ENCODE data around the gene UPF1. TPM values are rescaled to one million over a fixed set of nuclear protein-coding genes. Genes with fewer than 3 reads are reported as not detected.

The UPF1 gene
- total RNA-seq, 1 donor from 2014 or later = 57.8 TPM

- Histone ChIP-seq H3K9me3 (ENCODE audit: insufficient read depth, low read depth, low read length) (no peaks in the 10 kb centered on the region), H3K9ac (ENCODE audit: low read length) (no peak overlapping the region), H3K36me3 (ENCODE audit: insufficient read depth, low read length) (peaks cover 5% of the 10 kb centered on the region), H2AFZ (ENCODE audit: low read depth, low read length) (no peak overlapping the region), H3K4me1 (ENCODE audit: insufficient read depth, low read length) (no peaks in the 10 kb centered on the region), H3K27ac (ENCODE audit: low read depth, low read length) (no peak overlapping the region), H3K27me3 (ENCODE audit: insufficient read depth, low read length) (no peaks in the 10 kb centered on the region), H4K20me1 (ENCODE audit: insufficient read depth, low read length) (peaks cover 69% of the 10 kb centered on the region), H3K4me2 (ENCODE audit: low read length) (no peak overlapping the region), H3K4me3 (ENCODE audit: insufficient read depth, low read depth, low read length) (no peak overlapping the region), H3K79me2 (ENCODE audit: insufficient read depth, low read length) (peaks cover 4% of the 10 kb centered on the region)
- Mint-ChIP-seq H3K9me3 (ENCODE audit: unreplicated experiment) (no peaks in the 10 kb centered on the region), H3K4me3 (ENCODE audit: unreplicated experiment) (no peak overlapping the region), H3K36me3 (ENCODE audit: low read depth, unreplicated experiment) (peaks cover 7% of the 10 kb centered on the region), H3K27me3 (ENCODE audit: low read depth, unreplicated experiment) (no peaks in the 10 kb centered on the region), H3K27ac (ENCODE audit: unreplicated experiment) (no peak overlapping the region), H3K4me1 (ENCODE audit: low read depth, unreplicated experiment) (no peaks in the 10 kb centered on the region)
- no peak for DNase-seq (ENCODE audit: low read depth)
- TF ChIP-seq CTCF (IDR thresholded peaks at IDR 0.05; ENCODE audit: insufficient read depth, low read depth, low read length) (no peak), EZH2 (IDR thresholded peaks at IDR 0.05; ENCODE audit: insufficient read depth, low read length) (no peak)
- FAIRE-seq = no peak
These were observed 72.7 kb downstream of the UPF1 start for GRCh38 chr19:18904334-18905057.

GRCh38 chr19:18905058-18905456 is 73.3 kb downstream of the UPF1 start:
- no peaks in the 10 kb centered on the region for H3K4me1 ChIP-seq (ENCODE audit: insufficient read depth, low read length)
- H2AFZ ChIP-seq (ENCODE audit: low read depth, low read length) = no peak overlapping the region
- H3K27ac Mint-ChIP-seq (ENCODE audit: unreplicated experiment) = peak overlapping the region; percentile 53
- peaks cover 69% of the 10 kb centered on the region for H4K20me1 ChIP-seq (ENCODE audit: insufficient read depth, low read length)
- H3K4me2 ChIP-seq (ENCODE audit: low read length) = no peak overlapping the region
- no peaks in the 10 kb centered on the region for H3K27me3 ChIP-seq (ENCODE audit: insufficient read depth, low read length)
- TF ChIP-seq CTCF (IDR thresholded peaks at IDR 0.05; ENCODE audit: insufficient read depth, low read depth, low read length) (no peak), EZH2 (IDR thresholded peaks at IDR 0.05; ENCODE audit: insufficient read depth, low read length) (no peak)
- H3K4me3 Mint-ChIP-seq (ENCODE audit: unreplicated experiment) = no peak overlapping the region
- H3K9me3 Mint-ChIP-seq (ENCODE audit: unreplicated experiment) = no peaks in the 10 kb centered on the region
- peaks cover 5% of the 10 kb centered on the region for H3K36me3 ChIP-seq (ENCODE audit: insufficient read depth, low read length)
- H3K9ac ChIP-seq (ENCODE audit: low read length) = no peak overlapping the region
- H3K27me3 Mint-ChIP-seq (ENCODE audit: low read depth, unreplicated experiment) = no peaks in the 10 kb centered on the region
- peaks cover 4% of the 10 kb centered on the region for H3K79me2 ChIP-seq (ENCODE audit: insufficient read depth, low read length)
- no peak for FAIRE-seq
- H3K4me1 Mint-ChIP-seq (ENCODE audit: low read depth, unreplicated experiment) = no peaks in the 10 kb centered on the region
- peaks cover 7% of the 10 kb centered on the region for H3K36me3 Mint-ChIP-seq (ENCODE audit: low read depth, unreplicated experiment)
- no peak overlapping the region for H3K27ac ChIP-seq (ENCODE audit: low read depth, low read length)
- H3K4me3 ChIP-seq (ENCODE audit: insufficient read depth, low read depth, low read length) = no peak overlapping the region
- H3K9me3 ChIP-seq (ENCODE audit: insufficient read depth, low read depth, low read length) = no peaks in the 10 kb centered on the region
- no peak for DNase-seq (ENCODE audit: low read depth)

Measured in astrocyte (in vitro differentiated cells and primary cell).